NCI-H524 treated with DMSO at 0.1 percent for 48 hours (cell line): Measurements from ENCODE around the gene NRP1.

Experiments
- DNase-seq: peaks from one replicate; lab custom pipeline; 2025; lab: John Stamatoyannopoulos, UW

NRP1 gene

GRCh38 chr10:33183655-33184054 lies 150.8 kb downstream of the NRP1 start:
- no peak for DNase-seq

- DNase-seq, result no peak
Measured at GRCh38 chr10:33180921-33181320, 153.5 kb downstream of the NRP1 start.

DNA sequence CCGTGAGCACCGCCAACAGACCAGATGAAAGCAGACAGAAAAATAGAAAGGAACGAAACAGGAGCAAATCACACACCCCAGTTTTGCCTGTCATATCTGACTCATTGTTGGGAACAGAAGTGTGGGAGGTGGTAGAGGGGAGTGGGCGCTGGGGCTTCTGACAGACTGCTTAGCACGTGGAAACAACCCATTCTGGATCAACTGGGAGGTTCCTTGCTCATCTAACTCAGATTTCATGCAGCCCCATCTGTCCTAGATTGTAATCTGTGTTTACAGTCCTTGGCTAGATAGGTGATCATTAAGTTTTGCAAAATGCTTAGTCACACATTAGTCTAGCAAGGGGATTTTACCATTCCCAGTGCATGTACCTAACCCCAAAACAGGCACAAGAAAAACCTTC lies 154.1 kb downstream of the NRP1 start:
- DNase-seq, result no peak

GRCh38 chr10:33179067-33179466 lies 155.4 kb downstream of the NRP1 start:
- DNase-seq, result no peak

DNA sequence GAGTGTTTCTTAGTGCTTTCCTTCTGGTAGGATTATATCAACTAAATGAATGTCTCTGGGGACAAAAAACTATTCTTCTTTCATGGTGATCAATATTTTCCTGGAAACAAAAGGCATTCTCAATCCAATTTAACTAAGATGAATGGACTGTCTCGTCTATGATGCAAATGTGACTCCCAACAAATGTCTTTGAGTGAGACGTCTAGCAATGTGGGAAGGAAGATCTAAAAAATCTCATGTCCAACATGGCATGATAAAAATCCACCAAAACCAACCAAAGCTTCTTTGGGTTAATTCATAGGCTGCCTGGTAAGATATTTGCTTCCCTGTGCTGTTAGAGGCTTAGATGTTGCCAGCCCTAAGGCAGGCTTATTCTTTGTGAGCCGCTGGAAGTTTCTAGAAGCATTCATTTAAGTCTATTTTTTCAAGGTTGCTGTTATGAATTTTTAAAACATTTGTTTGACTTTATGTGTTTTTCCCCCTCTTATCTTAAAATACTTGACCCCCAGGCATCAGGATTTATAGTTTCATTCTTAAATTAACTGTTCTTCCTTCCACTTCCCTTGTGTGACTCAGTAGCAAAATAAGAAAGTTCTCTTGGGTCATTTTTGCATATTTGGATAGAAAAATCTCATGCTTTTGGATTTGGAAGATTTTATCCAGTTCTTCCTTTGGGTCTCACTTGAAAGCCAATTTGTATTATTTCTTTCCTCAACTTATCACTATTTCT lies 156.3 kb downstream of the NRP1 start:
- no peak for DNase-seq

GRCh38 chr10:33176688-33177087 lies 157.8 kb downstream of the NRP1 start:
- no peak for DNase-seq

- no peak for DNase-seq
Measured at GRCh38 chr10:33174674-33175434, 159.6 kb downstream of the NRP1 start.

DNA sequence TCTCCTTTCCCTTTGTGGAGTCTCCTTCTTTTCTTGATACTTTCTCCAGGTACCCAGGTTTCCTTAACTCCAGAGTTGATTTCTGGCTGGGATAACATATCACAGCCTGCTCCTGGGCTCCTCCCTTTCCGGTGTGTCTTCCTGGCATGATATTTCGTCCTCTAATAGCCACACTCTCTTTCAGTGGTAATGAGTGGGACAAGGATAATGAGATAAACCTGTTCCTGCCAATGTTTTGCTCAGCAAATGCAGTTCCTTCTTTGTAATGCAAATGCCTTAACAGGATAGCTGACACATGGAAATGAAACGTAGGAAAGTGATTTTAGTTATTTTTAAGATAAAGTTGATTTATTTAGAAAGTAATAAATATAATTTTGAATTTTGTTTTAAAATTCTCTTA lies 168.6 kb downstream of the NRP1 start:
- no peak for DNase-seq

DNA sequence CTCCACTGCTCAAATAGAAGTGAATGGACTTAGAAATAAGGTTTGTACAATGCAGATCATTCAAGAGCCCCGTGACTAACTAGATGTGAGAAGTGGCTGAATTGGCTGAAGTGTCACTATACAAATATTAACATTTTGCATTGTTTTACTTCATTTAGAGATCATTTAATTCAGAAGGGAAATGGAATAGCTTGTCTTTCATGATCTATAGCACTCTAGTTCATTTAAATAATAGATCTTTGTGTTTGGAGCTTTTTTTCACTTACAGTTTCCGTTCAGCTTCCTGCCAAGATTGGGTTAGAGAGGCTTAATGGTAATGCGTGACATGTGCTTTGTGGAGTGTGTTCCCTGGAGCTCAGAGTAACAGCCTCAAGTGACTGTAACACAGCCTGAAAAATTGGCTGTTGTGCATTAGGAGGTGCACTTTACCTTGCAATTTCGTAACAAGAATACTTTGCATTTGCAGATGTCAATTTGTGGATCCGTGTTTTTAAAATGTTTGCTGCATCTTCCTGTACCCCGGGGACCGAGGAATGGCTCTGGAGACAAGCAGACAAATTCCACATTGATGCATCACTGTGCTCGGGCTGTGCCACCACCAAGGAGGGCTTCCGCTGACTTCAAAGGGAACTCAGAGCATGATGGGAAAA lies 170.3 kb downstream of the NRP1 start:
- DNase-seq, result no peak

- DNase-seq, result no peak
Measured at GRCh38 chr10:33162248-33162575, 172.3 kb downstream of the NRP1 start.

- DNase-seq, result no peak
Measured at GRCh38 chr10:33161550-33162247, 172.8 kb downstream of the NRP1 start.

DNA sequence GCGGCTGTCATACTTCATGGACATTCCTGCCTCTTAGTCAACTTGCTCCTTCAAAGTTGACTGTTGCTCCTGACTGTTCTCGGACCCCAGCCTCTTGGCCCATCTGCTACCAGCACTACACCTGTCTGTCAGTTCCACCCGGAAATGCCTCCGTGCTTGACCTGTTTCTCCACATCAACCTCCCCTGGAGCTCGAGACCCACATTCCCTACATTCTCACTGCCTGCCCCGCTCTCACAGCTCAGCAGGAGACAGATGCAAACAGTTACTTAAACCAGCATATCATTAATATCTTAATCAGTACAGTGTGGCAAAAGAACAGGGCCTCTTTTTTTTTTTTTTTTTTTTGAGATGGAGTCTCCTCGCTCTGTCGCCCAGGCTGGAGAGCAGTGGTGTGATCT lies 174.3 kb downstream of the NRP1 start:
- DNase-seq, result no peak

GRCh38 chr10:33157103-33157502 lies 177.4 kb downstream of the NRP1 start:
- DNase-seq, result no peak

GRCh38 chr10:33155720-33156638 lies 178.5 kb downstream of the NRP1 start:
- DNase-seq, result no peak

DNA sequence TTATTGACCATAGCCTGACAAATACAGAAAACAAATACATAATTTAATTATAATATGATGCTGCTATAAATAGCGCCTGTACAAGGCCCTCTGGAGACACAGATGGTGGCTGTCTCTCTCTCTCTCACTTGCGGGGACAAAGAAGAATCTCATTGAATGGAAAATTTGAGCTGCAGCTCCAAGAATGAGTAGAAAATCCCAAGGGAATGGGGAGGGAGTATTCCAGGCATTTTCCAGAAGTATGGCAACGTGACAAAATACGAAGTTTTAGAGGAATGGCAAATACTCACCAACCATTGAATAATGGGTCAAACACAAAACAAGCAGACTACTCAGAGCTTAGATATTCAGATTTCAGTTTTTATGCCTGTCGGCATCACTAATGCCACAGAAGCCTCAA lies 179.9 kb downstream of the NRP1 start:
- no peak for DNase-seq

DNA sequence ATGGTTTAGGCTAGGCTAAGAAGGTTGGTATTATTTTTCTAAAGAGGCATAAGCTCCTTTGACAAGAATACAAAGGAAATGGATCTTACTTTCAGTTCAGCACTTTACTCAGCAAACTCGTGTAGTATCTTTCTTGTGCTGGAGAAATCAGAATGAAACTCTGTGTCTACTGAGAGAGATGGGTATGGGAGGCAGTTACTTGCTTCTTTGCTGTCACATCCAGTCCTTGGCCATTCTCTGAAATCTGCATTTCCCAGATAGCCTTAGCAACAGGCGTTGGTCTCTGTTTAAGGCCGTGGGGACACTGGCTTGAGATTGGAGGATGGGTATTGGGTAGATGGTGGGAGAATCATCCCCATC lies 180.5 kb downstream of the NRP1 start:
- no peak for DNase-seq

DNA sequence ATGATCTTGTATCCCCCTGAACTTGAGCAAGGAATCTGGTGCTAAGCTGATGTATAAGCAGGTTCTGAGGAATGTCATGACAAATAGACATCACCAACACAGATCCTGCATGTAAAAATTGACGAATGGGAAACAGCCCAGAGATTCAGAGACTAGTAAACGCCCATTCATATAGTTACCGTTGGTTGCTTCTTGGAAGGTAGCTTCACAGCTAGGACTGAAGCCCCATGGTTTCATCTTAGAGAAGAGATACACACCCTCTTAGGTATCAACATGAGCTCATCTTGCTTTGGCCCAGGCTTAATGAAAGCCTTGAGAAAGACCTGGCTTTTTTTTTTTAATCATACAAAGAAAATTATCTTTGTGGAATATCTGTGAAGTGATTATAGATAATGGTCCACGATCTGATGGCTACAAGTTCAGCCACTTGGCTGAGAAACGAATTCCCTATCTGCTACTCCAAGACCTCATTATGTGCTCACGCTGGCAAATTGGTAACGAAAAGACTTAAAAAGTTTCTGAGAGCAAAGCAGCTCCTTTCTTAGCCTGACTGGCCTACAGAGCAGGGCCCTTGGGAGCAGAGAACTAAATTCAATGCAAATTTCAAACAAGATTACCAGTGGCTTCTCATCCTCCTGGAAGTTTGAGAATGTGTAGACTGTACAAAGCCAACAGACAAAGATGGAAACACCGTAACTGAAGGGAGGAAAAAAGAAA lies 181.1 kb downstream of the NRP1 start:
- no peak for DNase-seq

GRCh38 chr10:33152750-33153149 lies 181.7 kb downstream of the NRP1 start:
- DNase-seq, result no peak

DNA sequence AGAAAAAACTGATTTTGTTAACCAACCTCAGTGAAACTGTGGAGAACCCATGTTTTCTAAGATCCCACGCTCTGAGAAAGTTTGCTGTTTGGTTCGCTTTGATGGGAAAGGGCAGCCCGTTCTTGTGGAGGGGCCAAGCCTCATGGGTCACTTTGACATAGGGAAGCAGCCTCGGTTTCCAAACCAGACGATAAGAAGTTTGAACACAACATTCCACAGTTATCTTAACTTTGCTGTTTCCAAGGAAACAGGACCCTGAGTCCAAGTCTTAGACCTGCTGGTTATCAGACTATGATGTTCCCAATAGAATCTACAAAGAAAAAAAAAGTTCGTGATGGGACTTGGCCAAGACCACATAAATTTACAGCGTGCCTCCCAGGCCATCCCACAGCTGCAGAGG lies 182.3 kb downstream of the NRP1 start:
- no peak for DNase-seq

DNA sequence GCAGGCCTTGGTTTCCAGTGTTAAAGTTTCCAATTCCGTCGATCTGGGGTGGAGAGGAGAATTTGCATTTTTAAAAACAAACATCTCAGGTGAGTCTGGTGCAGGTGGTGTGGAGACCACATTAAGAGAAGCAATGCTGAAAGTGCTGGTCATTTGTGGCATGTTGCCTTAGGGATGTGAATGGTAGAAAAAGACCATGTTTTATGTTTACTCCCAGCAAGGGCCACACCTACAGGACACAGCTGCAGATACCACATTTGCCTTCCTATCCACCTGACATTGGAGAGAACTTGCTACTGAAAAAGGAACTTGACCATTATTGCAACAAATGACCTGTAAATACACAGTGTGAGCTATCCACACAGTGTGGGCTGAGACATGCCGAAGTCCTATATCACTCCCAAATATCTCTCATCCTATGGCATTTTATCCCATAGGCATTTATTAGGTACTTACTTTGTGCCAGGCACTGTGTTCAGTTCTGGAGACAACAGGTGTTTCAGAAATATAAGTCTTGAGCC lies 183.1 kb downstream of the NRP1 start:
- no peak for DNase-seq

GRCh38 chr10:33150889-33151288 lies 183.6 kb downstream of the NRP1 start:
- no peak for DNase-seq
